Neural progenitor cell (in vitro differentiated cells): ENCODE measurements around the gene DCAF8. TPM values are rescaled to one million over a fixed set of nuclear protein-coding genes. Genes with fewer than 3 reads are reported as not detected.

Experiments used
- DNase-seq: peaks from one replicate; pipeline ENCODE4 v3.0.0-alpha.2; 2016; ENCODE audit warnings: low spot score
- H2AFZ ChIP-seq: fragments of 200-600 bp; sonication (generic); replicated peaks from 2 replicates; pipeline ENCODE4 v1.6.1; 2016; ENCODE audit warnings: antibody characterized with exemption
- H3F3A ChIP-seq: fragments of 200-600 bp; sonication (generic); 2 replicates; pipeline ENCODE4 v1.6.1; 2016; ENCODE audit warnings: antibody characterized with exemption, low read depth
- H3K27ac ChIP-seq: fragments of 200-600 bp; sonication (generic); 2 replicates; pipeline ENCODE4 v1.5.1; 2016; ENCODE audit warnings: mild to moderate bottlenecking
- H3K27me3 ChIP-seq: fragments of 200-600 bp; sonication (generic); 2 replicates; pipeline ENCODE4 v1.6.1; 2016; ENCODE audit warnings: mild to moderate bottlenecking, moderate library complexity
- H3K36me3 ChIP-seq: fragments of 200-600 bp; sonication (generic); 2 replicates; pipeline ENCODE4 v1.5.1; 2016
- H3K4me1 ChIP-seq: fragments of 200-600 bp; sonication (generic); 2 replicates; pipeline ENCODE4 v1.6.1; 2016; ENCODE audit warnings: mixed run types
- H3K4me2 ChIP-seq: fragments of 200-600 bp; sonication (generic); 2 replicates; pipeline ENCODE4 v1.6.1; 2016
- H3K4me3 ChIP-seq: fragments of 200-600 bp; sonication (generic); 2 replicates; pipeline ENCODE4 v1.5.1; 2016
- H3K79me2 ChIP-seq: fragments of 200-600 bp; sonication (generic); 2 replicates; pipeline ENCODE4 v1.6.1; 2016; ENCODE audit warnings: low read depth
- H3K9ac ChIP-seq: fragments of 200-600 bp; sonication (generic); 2 replicates; pipeline ENCODE4 v1.6.1; 2016
- H3K9me3 ChIP-seq: fragments of 200-600 bp; sonication (generic); 2 replicates; pipeline ENCODE4 v1.5.1; 2016; ENCODE audit warnings: low read depth
- H4K20me1 ChIP-seq: fragments of 200-600 bp; sonication (generic); 2 replicates; pipeline ENCODE4 v1.6.1; 2016; ENCODE audit warnings: low read depth
- H3K27ac Mint-ChIP-seq: 3 replicates; pipeline ENCODE4 v1.8.0; 2021; ENCODE audit warnings: mixed read lengths
- H3K27me3 Mint-ChIP-seq: 2 replicates; pipeline ENCODE4 v1.8.0; 2022; ENCODE audit warnings: low read depth, mild to moderate bottlenecking, inconsistent platforms, moderate library complexity, mixed read lengths; ENCODE audit not compliant: insufficient read depth
- H3K36me3 Mint-ChIP-seq: 3 replicates; pipeline ENCODE4 v1.8.0; 2021; ENCODE audit warnings: mixed read lengths
- H3K4me1 Mint-ChIP-seq: 3 replicates; pipeline ENCODE4 v1.8.0; 2021; ENCODE audit warnings: mixed read lengths
- H3K4me3 Mint-ChIP-seq: 3 replicates; pipeline ENCODE4 v1.8.0; 2021; ENCODE audit warnings: mild to moderate bottlenecking, moderate library complexity, mixed read lengths
- H3K9me3 Mint-ChIP-seq: 3 replicates; pipeline ENCODE4 v1.8.0; 2020; ENCODE audit warnings: mixed read lengths
- EZH2 ChIP-seq: fragments of 200-600 bp; sonication (generic); IDR thresholded peaks from 2 replicates; pipeline ENCODE4 v1.6.1; 2017; ENCODE audit warnings: antibody characterized with exemption, mild to moderate bottlenecking, moderate library complexity
- EZH2phosphoT487 ChIP-seq: fragments of 200-600 bp; sonication (generic); IDR thresholded peaks from 2 replicates; pipeline ENCODE4 v1.6.1; 2017; ENCODE audit warnings: antibody characterized with exemption
- total RNA-seq: library from RNA; depleted of rRNA; stranded (reverse); fragments of >200 nt; gene quantifications from 2 replicates; pipeline ENCODE4 v1.2.3, GENCODE V29; 2015; ENCODE audit warnings: low replicate concordance
- TF ChIP-seq, protein P1 (sequence below): fragments of 200-600 bp; sonication (generic); IDR thresholded peaks from 2 replicates; pipeline ENCODE4 v1.5.1; 2017; ENCODE audit warnings: antibody characterized with exemption, mild to moderate bottlenecking

DCAF8 gene
- total RNA-seq, 1 donor from 2014 or later, result 105 TPM

DNA sequence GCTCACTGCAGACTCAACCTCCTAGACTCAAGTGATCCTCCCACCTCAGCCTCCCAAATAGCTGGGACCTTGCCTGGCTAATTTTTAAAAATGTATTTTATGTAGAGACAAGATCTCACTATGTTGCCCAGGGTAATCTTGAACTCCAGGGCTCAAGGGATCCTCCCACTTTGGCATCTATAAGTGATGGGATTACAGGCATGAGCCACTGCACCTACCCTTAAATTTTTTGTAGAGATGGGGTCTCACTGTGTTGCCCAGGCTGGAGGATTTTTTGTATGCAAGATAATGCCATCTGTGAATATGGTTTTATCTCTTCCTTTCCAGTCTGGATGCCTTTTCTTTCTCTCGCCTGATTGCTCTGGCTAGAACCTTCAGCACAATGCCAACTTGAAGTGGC is 8.7 kb upstream of the DCAF8 start:
- H3K4me2 ChIP-seq, result no peak overlapping the region
- DNase-seq, result no peak
- TF ChIP-seq EZH2phosphoT487, result no peak
- no peak for TF ChIP-seq EZH2
- TF ChIP-seq, protein P1, sequence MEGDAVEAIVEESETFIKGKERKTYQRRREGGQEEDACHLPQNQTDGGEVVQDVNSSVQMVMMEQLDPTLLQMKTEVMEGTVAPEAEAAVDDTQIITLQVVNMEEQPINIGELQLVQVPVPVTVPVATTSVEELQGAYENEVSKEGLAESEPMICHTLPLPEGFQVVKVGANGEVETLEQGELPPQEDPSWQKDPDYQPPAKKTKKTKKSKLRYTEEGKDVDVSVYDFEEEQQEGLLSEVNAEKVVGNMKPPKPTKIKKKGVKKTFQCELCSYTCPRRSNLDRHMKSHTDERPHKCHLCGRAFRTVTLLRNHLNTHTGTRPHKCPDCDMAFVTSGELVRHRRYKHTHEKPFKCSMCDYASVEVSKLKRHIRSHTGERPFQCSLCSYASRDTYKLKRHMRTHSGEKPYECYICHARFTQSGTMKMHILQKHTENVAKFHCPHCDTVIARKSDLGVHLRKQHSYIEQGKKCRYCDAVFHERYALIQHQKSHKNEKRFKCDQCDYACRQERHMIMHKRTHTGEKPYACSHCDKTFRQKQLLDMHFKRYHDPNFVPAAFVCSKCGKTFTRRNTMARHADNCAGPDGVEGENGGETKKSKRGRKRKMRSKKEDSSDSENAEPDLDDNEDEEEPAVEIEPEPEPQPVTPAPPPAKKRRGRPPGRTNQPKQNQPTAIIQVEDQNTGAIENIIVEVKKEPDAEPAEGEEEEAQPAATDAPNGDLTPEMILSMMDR, result no peak
- no peaks in the 10 kb centered on the region for H3K36me3 ChIP-seq
- H3K4me1 Mint-ChIP-seq, result no peaks in the 10 kb centered on the region
- peaks cover 2% of the 10 kb centered on the region for H3K27me3 Mint-ChIP-seq
- H3K27ac ChIP-seq, result no peak overlapping the region
- H3F3A ChIP-seq, result peaks cover 3% of the 10 kb centered on the region
- no peak overlapping the region for H2AFZ ChIP-seq
- no peak overlapping the region for H3K4me3 Mint-ChIP-seq
- no peaks in the 10 kb centered on the region for H3K4me1 ChIP-seq
- no peak overlapping the region for H3K27ac Mint-ChIP-seq
- no peak overlapping the region for H3K9ac ChIP-seq
- H3K9me3 Mint-ChIP-seq, result no peaks in the 10 kb centered on the region
- peaks cover 17% of the 10 kb centered on the region for H3K27me3 ChIP-seq
- H4K20me1 ChIP-seq, result no peaks in the 10 kb centered on the region
- no peaks in the 10 kb centered on the region for H3K79me2 ChIP-seq
- no peaks in the 10 kb centered on the region for H3K9me3 ChIP-seq
- no peak overlapping the region for H3K4me3 ChIP-seq
- no peaks in the 10 kb centered on the region for H3K36me3 Mint-ChIP-seq

DNA sequence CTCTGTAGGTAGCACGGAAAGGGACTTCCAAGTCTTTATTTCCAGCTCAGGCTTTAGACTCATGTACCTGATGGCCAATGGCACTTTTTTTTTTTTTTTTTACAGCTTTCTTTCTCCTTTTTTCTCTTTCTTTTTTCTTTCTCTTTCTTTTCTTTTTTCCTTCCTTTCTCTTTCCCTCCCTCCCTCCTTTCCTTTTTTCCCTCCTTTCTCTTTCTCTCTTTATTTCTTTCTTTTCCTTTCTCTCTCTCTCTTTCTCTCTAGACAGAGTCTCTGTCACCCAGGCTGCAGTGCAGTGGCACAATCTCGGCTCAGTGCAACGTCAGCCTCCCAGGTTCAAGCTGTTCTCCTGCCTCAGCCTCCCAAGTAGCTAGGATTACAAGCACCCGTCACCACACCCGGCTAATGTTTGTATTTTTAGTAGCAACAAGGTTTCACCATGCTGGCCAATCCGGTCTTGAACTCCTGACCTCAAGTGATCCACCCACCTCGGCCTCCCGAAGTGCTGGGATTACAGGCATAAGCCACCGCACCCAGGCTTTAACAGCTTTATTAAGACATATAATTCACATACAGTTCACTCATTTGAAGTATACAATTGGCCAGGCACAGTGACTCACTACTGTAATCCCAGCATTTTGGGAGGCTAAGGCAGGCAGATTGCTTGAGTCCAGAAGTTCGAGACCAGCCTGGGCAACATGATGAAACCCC is 5.1 kb upstream of the DCAF8 start:
- Histone ChIP-seq H3K27me3 (peaks cover 31% of the 10 kb centered on the region), H2AFZ (no peak overlapping the region), H3K4me3 (no peak overlapping the region), H3K4me2 (no peak overlapping the region), H3K9me3 (no peaks in the 10 kb centered on the region), H3F3A (no peaks in the 10 kb centered on the region), H4K20me1 (no peaks in the 10 kb centered on the region), H3K79me2 (no peaks in the 10 kb centered on the region), H3K9ac (no peak overlapping the region), H3K36me3 (no peaks in the 10 kb centered on the region), H3K27ac (no peak overlapping the region), H3K4me1 (peaks cover 3% of the 10 kb centered on the region)
- no peaks in the 10 kb centered on the region for H3K9me3 Mint-ChIP-seq
- H3K27ac Mint-ChIP-seq, result no peak overlapping the region
- TF ChIP-seq, protein P1, result no peak
- TF ChIP-seq EZH2 (no peak), EZH2phosphoT487 (no peak)
- no peak for DNase-seq
- no peak overlapping the region for H3K4me3 Mint-ChIP-seq
- no peaks in the 10 kb centered on the region for H3K36me3 Mint-ChIP-seq
- peaks cover 2% of the 10 kb centered on the region for H3K27me3 Mint-ChIP-seq
- no peaks in the 10 kb centered on the region for H3K4me1 Mint-ChIP-seq

- Histone ChIP-seq H3K4me2 (no peak overlapping the region), H3K27me3 (peaks cover 28% of the 10 kb centered on the region), H4K20me1 (no peaks in the 10 kb centered on the region), H3K9ac (no peak overlapping the region), H3K27ac (no peak overlapping the region), H3F3A (peaks cover 7% of the 10 kb centered on the region), H3K9me3 (no peaks in the 10 kb centered on the region), H3K4me1 (peaks cover 18% of the 10 kb centered on the region), H3K79me2 (peaks cover 22% of the 10 kb centered on the region), H2AFZ (no peak overlapping the region), H3K4me3 (no peak overlapping the region), H3K36me3 (no peaks in the 10 kb centered on the region)
- TF ChIP-seq, protein P1, result no peak
- no peak for TF ChIP-seq EZH2phosphoT487
- Mint-ChIP-seq H3K27ac (no peak overlapping the region), H3K4me1 (peaks cover 15% of the 10 kb centered on the region), H3K4me3 (no peak overlapping the region), H3K36me3 (no peaks in the 10 kb centered on the region), H3K9me3 (no peaks in the 10 kb centered on the region), H3K27me3 (peaks cover 5% of the 10 kb centered on the region)
- DNase-seq, result no peak
Measured at GRCh38 chr1:160264795-160265307, 2.5 kb upstream of the DCAF8 start.
